Naive B cell (primary cell): ENCODE data around the gene CFAP119. TPM values are rescaled to one million over a fixed set of nuclear protein-coding genes. Genes with fewer than 3 reads are reported as not detected.

Source experiments
- ATAC-seq, 2 donors: fragments of 150-1000 bp; cut with Tn5 transposase; 2 replicates each; pipeline ENCODE4 v1.10.0; 2021; ENCODE audit warnings: low read depth in 2 of 2, mild to moderate bottlenecking in 2 of 2, moderate library complexity in 2 of 2
- DNase-seq: peaks from one replicate; pipeline ENCODE4 v3.0.0; 2022
- H3K27ac Mint-ChIP-seq, 6 donors: one replicate each; pipeline ENCODE4 v1.8.0; 2020 to 2022; ENCODE audit warnings: mild to moderate bottlenecking in 6 of 6, mixed read lengths in 6 of 6, moderate library complexity in 5 of 6, inconsistent platforms in 2 of 6
- H3K27me3 Mint-ChIP-seq, 3 donors: one replicate each; pipeline ENCODE4 v1.8.0; 2021 to 2022; ENCODE audit warnings: mixed read lengths in 3 of 3, mild to moderate bottlenecking in 1 of 3
- H3K36me3 Mint-ChIP-seq, 2 donors: one replicate each; pipeline ENCODE4 v1.8.0; 2020 to 2022; ENCODE audit warnings: mixed read lengths in 2 of 2, inconsistent platforms in 1 of 2, mild to moderate bottlenecking in 1 of 2
- H3K4me1 Mint-ChIP-seq, 3 donors: one replicate each; pipeline ENCODE4 v1.8.0; 2020 to 2022; ENCODE audit warnings: mixed read lengths in 3 of 3, inconsistent platforms in 1 of 3, mild to moderate bottlenecking in 1 of 3, moderate library complexity in 1 of 3
- H3K4me3 Mint-ChIP-seq, 8 donors: one replicate each; pipeline ENCODE4 v1.8.0; 2020 to 2022; ENCODE audit warnings: mild to moderate bottlenecking in 8 of 8, mixed read lengths in 8 of 8, moderate library complexity in 8 of 8, inconsistent platforms in 2 of 8
- H3K9me3 Mint-ChIP-seq, 7 donors: one replicate each; pipeline ENCODE4 v1.8.0; 2020 to 2022; ENCODE audit warnings: mixed read lengths in 7 of 7, mild to moderate bottlenecking in 5 of 7, inconsistent platforms in 2 of 7, moderate library complexity in 1 of 7
- polyA plus RNA-seq, 6 donors: library from polyadenylated mRNA; unstranded; fragments of 300-500 nt; fragmentation: Illumina TruSeq; gene quantifications; one replicate each; pipeline ENCODE4 v1.2.3, GENCODE V29; 2021; ENCODE audit warnings: low read depth in 6 of 6

The CFAP119 gene
- polyA plus RNA-seq, 6 donors from 2014 or later, result 0.16 to 0.88 (median 0.62) TPM

- H3K4me1 Mint-ChIP-seq, result peaks cover 23 to 32% (median 29%) of the 10 kb centered on the region in 3 donors
- no peak for ATAC-seq
- no peaks in the 10 kb centered on the region for H3K9me3 Mint-ChIP-seq
- H3K4me3 Mint-ChIP-seq, result peak overlapping the region in 7 of 8 donors; percentile 9 to 96 (median 92)
- peak overlapping the region in 1 of 6 donors; percentile 33 for H3K27ac Mint-ChIP-seq
- no peak for DNase-seq
- peaks cover 5 to 8% of the 10 kb centered on the region in 2 donors for H3K36me3 Mint-ChIP-seq
- no peaks in the 10 kb centered on the region for H3K27me3 Mint-ChIP-seq
These were observed 11.7 kb downstream of the CFAP119 start for GRCh38 chr16:30750201-30750600.

GRCh38 chr16:30748634-30749445 is 13.0 kb downstream of the CFAP119 start:
- peaks cover 5 to 8% of the 10 kb centered on the region in 2 donors for H3K36me3 Mint-ChIP-seq
- H3K4me1 Mint-ChIP-seq, result peaks cover 23 to 32% (median 29%) of the 10 kb centered on the region in 3 donors
- H3K27ac Mint-ChIP-seq, result peak overlapping the region in 4 of 6 donors; percentile 76 to 95 (median 87)
- H3K9me3 Mint-ChIP-seq, result no peaks in the 10 kb centered on the region
- H3K4me3 Mint-ChIP-seq, result peak overlapping the region; percentile 88 to 97 (median 94)
- ATAC-seq (no peak), DNase-seq (no peak)
- H3K27me3 Mint-ChIP-seq, result no peaks in the 10 kb centered on the region

- ATAC-seq, result peak; percentile 99
- Mint-ChIP-seq H3K27ac (peak within 1 kb of the TSS; percentile 84 to 95 (median 88)), H3K9me3 (no peaks in the 10 kb centered on the region), H3K4me3 (peak within 1 kb of the TSS; percentile 88 to 97 (median 94)), H3K27me3 (no peaks in the 10 kb centered on the region), H3K4me1 (peaks cover 23 to 32% (median 29%) of the 10 kb centered on the region in 3 donors), H3K36me3 (peaks cover 5 to 8% of the 10 kb centered on the region in 2 donors)
- peak; percentile 96 for DNase-seq
These were observed 13.8 kb downstream of the CFAP119 start, which contains the start of gene PHKG2 for GRCh38 chr16:30747799-30748633. Gene PHKG2, plus strand, starts transcription at chr16:30748425. Its CDS starts 396 bp downstream, at chr16:30748821.

- Mint-ChIP-seq H3K9me3 (no peaks in the 10 kb centered on the region), H3K27ac (peak overlapping the region in 5 of 6 donors; percentile 84 to 90 (median 86)), H3K27me3 (no peaks in the 10 kb centered on the region), H3K4me1 (peaks cover 23 to 32% (median 29%) of the 10 kb centered on the region in 3 donors), H3K4me3 (peak overlapping the region; percentile 88 to 97 (median 94)), H3K36me3 (peaks cover 5 to 8% of the 10 kb centered on the region in 2 donors)
- DNase-seq (no peak), ATAC-seq (no peak)
These were observed 14.5 kb downstream of the CFAP119 start for GRCh38 chr16:30747331-30747730.

- Mint-ChIP-seq H3K27me3 (no peaks in the 10 kb centered on the region), H3K9me3 (no peaks in the 10 kb centered on the region), H3K27ac (peak overlapping the region in 3 of 6 donors; percentile 7 to 86 (median 84)), H3K4me1 (peaks cover 28 to 38% (median 29%) of the 10 kb centered on the region in 3 donors), H3K36me3 (peaks cover 5 to 8% of the 10 kb centered on the region in 2 donors), H3K4me3 (peak overlapping the region in 2 of 8 donors; percentile 92 to 97)
- ATAC-seq (no peak), DNase-seq (no peak)
These were observed 15.2 kb downstream of the CFAP119 start for GRCh38 chr16:30746638-30747175.

- Mint-ChIP-seq H3K36me3 (no peaks in the 10 kb centered on the region), H3K9me3 (no peaks in the 10 kb centered on the region), H3K27me3 (no peaks in the 10 kb centered on the region), H3K4me1 (peaks cover 26 to 38% (median 35%) of the 10 kb centered on the region in 3 donors), H3K4me3 (peak overlapping the region in 1 of 8 donors; percentile 52), H3K27ac (peak overlapping the region in 2 of 6 donors; percentile 48 to 71)
- DNase-seq, result no peak
- no peak for ATAC-seq
These were observed 16.8 kb downstream of the CFAP119 start for GRCh38 chr16:30745082-30745481.

GRCh38 chr16:30744183-30744582 is 17.7 kb downstream of the CFAP119 start:
- peak overlapping the region in 1 of 8 donors; percentile 19 for H3K4me3 Mint-ChIP-seq
- no peaks in the 10 kb centered on the region for H3K9me3 Mint-ChIP-seq
- ATAC-seq, result no peak
- H3K4me1 Mint-ChIP-seq, result peaks cover 18 to 33% (median 26%) of the 10 kb centered on the region in 3 donors
- H3K36me3 Mint-ChIP-seq, result no peaks in the 10 kb centered on the region
- DNase-seq, result no peak
- H3K27me3 Mint-ChIP-seq, result no peaks in the 10 kb centered on the region
- H3K27ac Mint-ChIP-seq, result no peak overlapping the region

GRCh38 chr16:30743716-30744115 is 18.1 kb downstream of the CFAP119 start:
- Mint-ChIP-seq H3K9me3 (no peaks in the 10 kb centered on the region), H3K36me3 (no peaks in the 10 kb centered on the region), H3K27me3 (no peaks in the 10 kb centered on the region), H3K4me1 (peaks cover 16 to 32% (median 22%) of the 10 kb centered on the region in 3 donors), H3K4me3 (no peak overlapping the region), H3K27ac (no peak overlapping the region)
- DNase-seq (no peak), ATAC-seq (no peak)

GRCh38 chr16:30741461-30741914 is 20.4 kb downstream of the CFAP119 start:
- DNase-seq (no peak), ATAC-seq (no peak)
- Mint-ChIP-seq H3K9me3 (no peaks in the 10 kb centered on the region), H3K4me3 (no peak overlapping the region), H3K27ac (peak overlapping the region in 1 of 6 donors; percentile 62), H3K27me3 (no peaks in the 10 kb centered on the region), H3K4me1 (peaks cover 0 to 27% (median 23%) of the 10 kb centered on the region in 3 donors), H3K36me3 (peaks cover 0 to 13% of the 10 kb centered on the region in 2 donors)

GRCh38 chr16:30740364-30741251 is 21.3 kb downstream of the CFAP119 start:
- H3K27me3 Mint-ChIP-seq, result no peaks in the 10 kb centered on the region
- H3K27ac Mint-ChIP-seq, result peak overlapping the region in 4 of 6 donors; percentile 50 to 86 (median 55)
- DNase-seq (no peak), ATAC-seq (no peak)
- H3K4me3 Mint-ChIP-seq, result no peak overlapping the region
- peaks cover 0 to 13% of the 10 kb centered on the region in 2 donors for H3K36me3 Mint-ChIP-seq
- peaks cover 0 to 27% (median 23%) of the 10 kb centered on the region in 3 donors for H3K4me1 Mint-ChIP-seq
- no peaks in the 10 kb centered on the region for H3K9me3 Mint-ChIP-seq

GRCh38 chr16:30738984-30739951 is 22.6 kb downstream of the CFAP119 start:
- Mint-ChIP-seq H3K4me1 (peaks cover 1 to 27% (median 23%) of the 10 kb centered on the region in 3 donors), H3K36me3 (peaks cover 0 to 13% of the 10 kb centered on the region in 2 donors), H3K4me3 (peak overlapping the region in 1 of 8 donors; percentile 18), H3K27me3 (no peaks in the 10 kb centered on the region), H3K9me3 (no peaks in the 10 kb centered on the region), H3K27ac (no peak overlapping the region)
- ATAC-seq (no peak), DNase-seq (no peak)
